HepG2 (cell line): ENCODE data around the gene PCGF3. TPM values are rescaled to one million over a fixed set of nuclear protein-coding genes. Genes with fewer than 3 reads are reported as not detected.

Experiments
- ATAC-seq: fragments of 200-7000 bp; cut with Tn5 transposase; 3 replicates; pipeline ENCODE4 v1.9.1; 2020; ENCODE audit warnings: mild to moderate bottlenecking, moderate library complexity
- BruUV-seq: library from RNA; stranded (reverse); fragments of 400-500 nt; replicated peaks from 2 replicates; lab custom pipeline; 2021; lab: Mats Ljungman, UMichigan
- CTCF ChIA-PET: fragments of 300-600 bp; formaldehyde crosslinking; extraction: SDS; loops from one replicate; lab custom pipeline; 2021; ENCODE audit warnings: low total read pairs, inconsistent platforms, low intra/inter-chr PET ratio; lab: Yijun Ruan, JAX
- POLR2A ChIA-PET: fragments of 350-600 bp; sonication (Branson Sonifier 250); formaldehyde crosslinking; loops from one replicate; lab custom pipeline; 2020; ENCODE audit warnings: antibody characterized with exemption, inconsistent platforms; lab: Yijun Ruan, JAX
- DNase-seq: peaks from one replicate; pipeline ENCODE4 v3.0.0-alpha.2; 2015; ENCODE audit warnings: low spot score
- FAIRE-seq: peaks from 3 replicates; lab custom pipeline; 2011; peaks lifted over from hg19 to GRCh38; lab: Jason Lieb, UNC
- H2AFZ ChIP-seq: one replicate; pipeline ENCODE4 v1.6.1; 2011; ENCODE audit warnings: low read length, inconsistent platforms
- H3K27ac ChIP-seq: fragments of 300-600 bp; 3 replicates; pipeline ENCODE4 v1.8.0; 2011; ENCODE audit warnings: mixed run types, mild to moderate bottlenecking, mixed read lengths, low read length, inconsistent platforms; ENCODE audit not compliant: insufficient read depth; ENCODE audit errors: extremely low read length
- H3K27me3 ChIP-seq, 2 experiments: fragments of 200-600 bp in 1 of 2; 2 replicates in 1 of 2; 3 replicates in 1 of 2; pipeline versions ENCODE4 v1.6.0 to v1.8.0; 2011; ENCODE audit warnings: low read length in 2 of 2, mild to moderate bottlenecking in 2 of 2, moderate library complexity in 2 of 2, inconsistent platforms in 1 of 2; ENCODE audit not compliant: insufficient read depth in 2 of 2, control insufficient read depth in 1 of 2
- H3K36me3 ChIP-seq, 2 experiments: fragments of 200-600 bp in 1 of 2; replicated peaks in 1 of 2; 2 replicates in 1 of 2; 3 replicates in 1 of 2; pipeline versions ENCODE4 v1.5.1 to v1.8.0; 2011; ENCODE audit warnings: low read length in 2 of 2, inconsistent platforms in 1 of 2; ENCODE audit not compliant: insufficient read depth in 2 of 2, control insufficient read depth in 1 of 2
- H3K4me1 ChIP-seq: 2 replicates; pipeline ENCODE4 v1.5.1; 2012; ENCODE audit warnings: low read length, inconsistent platforms; ENCODE audit not compliant: insufficient read depth
- H3K4me2 ChIP-seq: 2 replicates; pipeline ENCODE4 v1.6.0; 2011; ENCODE audit warnings: low read depth, low read length, inconsistent platforms
- H3K4me3 ChIP-seq, 3 experiments: fragments of 200-600 bp in 1 of 3; sonication (generic), shearing (Covaris generic) in 1 of 3; replicated peaks in 1 of 3; 2 replicates each; pipeline ENCODE4 v1.5.1; 2011 to 2016; ENCODE audit warnings: low read length in 3 of 3, inconsistent platforms in 2 of 3, low read depth in 2 of 3, mild to moderate bottlenecking in 2 of 3, control low read depth in 1 of 3, mixed read lengths in 1 of 3; ENCODE audit not compliant: insufficient read depth in 1 of 3
- H3K79me2 ChIP-seq: one replicate; pipeline ENCODE4 v1.6.1; 2011; ENCODE audit warnings: low read length, inconsistent platforms; ENCODE audit not compliant: insufficient read depth
- H3K9ac ChIP-seq: 2 replicates; pipeline ENCODE4 v1.6.0; 2011; ENCODE audit warnings: mild to moderate bottlenecking, low read depth, low read length, inconsistent platforms; ENCODE audit not compliant: insufficient read depth
- H3K9me3 ChIP-seq: 2 replicates; pipeline ENCODE4 v1.5.1; 2012; ENCODE audit warnings: mild to moderate bottlenecking, low read length
- H4K20me1 ChIP-seq: 2 replicates; pipeline ENCODE4 v1.6.0; 2011; ENCODE audit warnings: inconsistent platforms, mild to moderate bottlenecking, low read length, moderate library complexity; ENCODE audit not compliant: insufficient read depth
- CBX5 ChIP-seq: sonication (generic); formaldehyde crosslinking; IDR thresholded peaks from 2 replicates; pipeline ENCODE4 v1.4.0; 2020; ENCODE audit warnings: missing genetic modification reagents, borderline replicate concordance
- CENPT ChIP-seq: sonication (generic); formaldehyde crosslinking; IDR thresholded peaks from 2 replicates; pipeline ENCODE4 v1.8.0; 2022; ENCODE audit warnings: low read depth, mild to moderate bottlenecking, moderate library complexity, missing genetic modification reagents
- GATAD2A ChIP-seq: IDR thresholded peaks from 2 replicates; pipeline ENCODE4 v1.6.1; 2016
- IKZF4 ChIP-seq: sonication (generic); formaldehyde crosslinking; IDR thresholded peaks from 2 replicates; pipeline ENCODE4 v1.5.1; 2020; ENCODE audit warnings: borderline replicate concordance, mild to moderate bottlenecking, low read depth, missing genetic modification reagents; ENCODE audit errors: not compliant biosample characterization
- PAWR ChIP-seq: sonication (generic); formaldehyde crosslinking; IDR thresholded peaks from 2 replicates; pipeline ENCODE4 v1.4.0; 2020; ENCODE audit warnings: missing genetic modification reagents, mild to moderate bottlenecking, borderline replicate concordance
- SMYD3 ChIP-seq: sonication (generic); formaldehyde crosslinking; IDR thresholded peaks from 2 replicates; pipeline ENCODE4 v1.8.1; 2023; ENCODE audit warnings: mild to moderate bottlenecking, missing genetic modification reagents
- TBX3 ChIP-seq: fragments of 450-650 bp; IDR thresholded peaks from 2 replicates; pipeline ENCODE4 v1.6.1; 2017; ENCODE audit warnings: antibody characterized with exemption, mild to moderate bottlenecking, inconsistent platforms, borderline replicate concordance
- TIGD3 ChIP-seq: sonication (generic); formaldehyde crosslinking; IDR thresholded peaks from 2 replicates; pipeline ENCODE4 v1.5.1; 2020; ENCODE audit warnings: mild to moderate bottlenecking, missing genetic modification reagents, borderline replicate concordance
- ZBTB2 ChIP-seq: sonication (generic); formaldehyde crosslinking; IDR thresholded peaks from 2 replicates; pipeline ENCODE4 v1.8.0; 2022; ENCODE audit warnings: low read depth, missing genetic modification reagents
- ZNF619 ChIP-seq: sonication (generic); formaldehyde crosslinking; IDR thresholded peaks from 2 replicates; pipeline ENCODE4 v1.4.0; 2020; ENCODE audit warnings: mild to moderate bottlenecking, missing genetic modification reagents
- ZNF746 ChIP-seq: sonication (generic); formaldehyde crosslinking; IDR thresholded peaks from 2 replicates; pipeline ENCODE4 v1.8.0; 2022; ENCODE audit warnings: mild to moderate bottlenecking, missing genetic modification reagents
- WGBS: methylation state at CpG from one replicate; pipeline ENCODE4 v1.1.6; 2017; ENCODE audit warnings: low lambda C conversion rate; 5-methylcytosine and 5-hydroxymethylcytosine counted together
- in situ Hi-C: cut with HindIII; loops from 2 replicates; pipeline ENCODE4 v1.10.0; 2017; ENCODE audit warnings: low pct_unique_long_range_greater_than_20kb; ENCODE audit not compliant: extremely low pct_ligation_motif_present
- intact Hi-C: fragments of 100-400 bp; cut with micrococcal nuclease; formaldehyde crosslinking; loops from one replicate; pipeline ENCODE4 v1.10.0; 2022; ENCODE audit not compliant: unreplicated experiment
- polyA plus RNA-seq, 8 experiments: library from polyadenylated mRNA; depleted of rRNA in 3 of 8; stranded (reverse) in 7 of 8; unstranded in 1 of 8; fragments of >200 nt; fragmentation: Illumina TruSeq in 4 of 8; extraction: Trizol in 4 of 8; gene quantifications; 2 replicates each; pipeline versions ENCODE4 v1.2.1 to v1.2.3, GENCODE V29; 2011 to 2016; ENCODE audit warnings: low read depth in 4 of 8, missing spikeins in 1 of 8, mixed read lengths in 1 of 8; ENCODE audit not compliant: insufficient read depth in 1 of 8
- total RNA-seq, 5 experiments: library from RNA; depleted of rRNA; stranded (reverse); fragments of >200 nt; fragmentation: Illumina TruSeq; extraction: Trizol; gene quantifications; 2 replicates each; pipeline ENCODE4 v1.2.3, GENCODE V29; 2016; ENCODE audit warnings: low read depth in 1 of 5
- TF ChIP-seq, protein P1 (sequence below), 2 experiments: fragments of 450-650 bp in 1 of 2; sonication (generic) in 1 of 2; formaldehyde crosslinking in 1 of 2; IDR thresholded peaks; 2 replicates each; pipeline versions ENCODE4 v1.6.1 to v1.8.0; 2016 to 2022; ENCODE audit warnings: antibody characterized with exemption in 1 of 2, mild to moderate bottlenecking in 1 of 2, missing genetic modification reagents in 1 of 2

Gene PCGF3
- total and polyA plus RNA-seq, 2 of the 13 experiments (the other 11 are each of a cell fraction or from before 2014, with no cell fraction given): 28.6 to 66.2 TPM

GRCh38 chr4:718460-718859 is 12.8 kb downstream of the PCGF3 start:
- Histone ChIP-seq H3K9me3 (no peaks in the 10 kb centered on the region), H3K36me3 (peaks cover 2% of the 10 kb centered on the region in 2 experiments; a peak in 2 of 5 replicates), H4K20me1 (peaks cover 33% of the 10 kb centered on the region; the same call in 1 of the 2 replicates), H3K4me3 (no peak overlapping the region), H3K4me2 (no peak overlapping the region), H2AFZ (no peak overlapping the region), H3K9ac (no peak overlapping the region), H3K27ac (no peak overlapping the region), H3K27me3 (no peaks in the 10 kb centered on the region; a peak in 1 of 5 replicates), H3K4me1 (peaks cover 2% of the 10 kb centered on the region), H3K79me2 (peaks cover 41% of the 10 kb centered on the region)
- ChIA-PET CTCF (no interaction called here), POLR2A (no interaction called here)
- FAIRE-seq: no peak
- no peak for DNase-seq
- 94% methylated on average over 5 of the region's 8 CpGs for WGBS
- in situ Hi-C loops (no loop called here), intact Hi-C loops (no loop called here)
- BruUV-seq: no TSS peak
- no peak for ATAC-seq
- TF ChIP-seq GATAD2A (CRISPR knock-in tag) (no peak), PAWR (CRISPR knock-in tag) (no peak), IKZF4 (CRISPR knock-in tag) (no peak), ZNF619 (CRISPR knock-in tag) (no peak), CBX5 (no peak), TBX3 (no peak), ZNF746 (CRISPR knock-in tag) (no peak), ZBTB2 (CRISPR knock-in tag) (no peak), SMYD3 (CRISPR knock-in tag) (no peak), TIGD3 (CRISPR knock-in tag) (no peak), CENPT (CRISPR knock-in tag) (no peak)
- TF ChIP-seq, protein P1, sequence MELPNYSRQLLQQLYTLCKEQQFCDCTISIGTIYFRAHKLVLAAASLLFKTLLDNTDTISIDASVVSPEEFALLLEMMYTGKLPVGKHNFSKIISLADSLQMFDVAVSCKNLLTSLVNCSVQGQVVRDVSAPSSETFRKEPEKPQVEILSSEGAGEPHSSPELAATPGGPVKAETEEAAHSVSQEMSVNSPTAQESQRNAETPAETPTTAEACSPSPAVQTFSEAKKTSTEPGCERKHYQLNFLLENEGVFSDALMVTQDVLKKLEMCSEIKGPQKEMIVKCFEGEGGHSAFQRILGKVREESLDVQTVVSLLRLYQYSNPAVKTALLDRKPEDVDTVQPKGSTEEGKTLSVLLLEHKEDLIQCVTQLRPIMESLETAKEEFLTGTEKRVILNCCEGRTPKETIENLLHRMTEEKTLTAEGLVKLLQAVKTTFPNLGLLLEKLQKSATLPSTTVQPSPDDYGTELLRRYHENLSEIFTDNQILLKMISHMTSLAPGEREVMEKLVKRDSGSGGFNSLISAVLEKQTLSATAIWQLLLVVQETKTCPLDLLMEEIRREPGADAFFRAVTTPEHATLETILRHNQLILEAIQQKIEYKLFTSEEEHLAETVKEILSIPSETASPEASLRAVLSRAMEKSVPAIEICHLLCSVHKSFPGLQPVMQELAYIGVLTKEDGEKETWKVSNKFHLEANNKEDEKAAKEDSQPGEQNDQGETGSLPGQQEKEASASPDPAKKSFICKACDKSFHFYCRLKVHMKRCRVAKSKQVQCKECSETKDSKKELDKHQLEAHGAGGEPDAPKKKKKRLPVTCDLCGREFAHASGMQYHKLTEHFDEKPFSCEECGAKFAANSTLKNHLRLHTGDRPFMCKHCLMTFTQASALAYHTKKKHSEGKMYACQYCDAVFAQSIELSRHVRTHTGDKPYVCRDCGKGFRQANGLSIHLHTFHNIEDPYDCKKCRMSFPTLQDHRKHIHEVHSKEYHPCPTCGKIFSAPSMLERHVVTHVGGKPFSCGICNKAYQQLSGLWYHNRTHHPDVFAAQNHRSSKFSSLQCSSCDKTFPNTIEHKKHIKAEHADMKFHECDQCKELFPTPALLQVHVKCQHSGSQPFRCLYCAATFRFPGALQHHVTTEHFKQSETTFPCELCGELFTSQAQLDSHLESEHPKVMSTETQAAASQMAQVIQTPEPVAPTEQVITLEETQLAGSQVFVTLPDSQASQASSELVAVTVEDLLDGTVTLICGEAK (IDR thresholded peaks at IDR 0.05): no peak
- TF ChIP-seq, protein P1 (CRISPR knock-in tag; IDR thresholded peaks at IDR 0.05): no peak
